H1 (cell line): Measurements from ENCODE around the gene LENG9. TPM values are rescaled to one million over a fixed set of nuclear protein-coding genes. Genes with fewer than 3 reads are reported as not detected.

Source experiments
- CTCF ChIA-PET: fragments of 300-600 bp; sonication (Branson Sonifier 250); formaldehyde crosslinking; loops from one replicate; lab custom pipeline; 2021; ENCODE audit not compliant: partially characterized antibody; lab: Charles Lee
- POLR2A ChIA-PET: fragments of 300-600 bp; sonication (Branson Sonifier 250); formaldehyde crosslinking; loops from one replicate; lab custom pipeline; 2021; ENCODE audit warnings: inconsistent platforms; ENCODE audit not compliant: partially characterized antibody; lab: Charles Lee
- DNase-seq, 2 experiments: peaks; one replicate each; pipeline versions ENCODE4 v3.0.0 to v3.0.0-alpha.2; 2010 to 2022; ENCODE audit warnings: low spot score in 2 of 2, low read depth in 1 of 2, mixed read lengths in 1 of 2
- FAIRE-seq: peaks from 2 replicates; lab custom pipeline; 2011; peaks lifted over from hg19 to GRCh38; lab: Jason Lieb, UNC
- H2AFZ ChIP-seq: 2 replicates; pipeline ENCODE4 v1.8.1; 2012; ENCODE audit warnings: low read length, inconsistent platforms
- H2AK5ac ChIP-seq: 2 replicates; pipeline ENCODE4 v1.6.1; 2013; ENCODE audit warnings: low read depth, low read length
- H2BK120ac ChIP-seq: replicated peaks from 2 replicates; pipeline ENCODE3; 2013; ENCODE audit warnings: low read depth, low read length, inconsistent platforms
- H2BK12ac ChIP-seq: 2 replicates; pipeline ENCODE4 v1.6.1; 2013; ENCODE audit warnings: low read depth, low read length
- H2BK15ac ChIP-seq: 2 replicates; pipeline ENCODE4 v1.6.1; 2013; ENCODE audit warnings: low read length
- H2BK20ac ChIP-seq: 2 replicates; pipeline ENCODE4 v1.6.1; 2013; ENCODE audit warnings: low read length
- H2BK5ac ChIP-seq: 2 replicates; pipeline ENCODE4 v1.6.1; 2013; ENCODE audit warnings: low read depth, low read length
- H3K14ac ChIP-seq: 2 replicates; pipeline ENCODE4 v1.6.1; 2013; ENCODE audit warnings: inconsistent platforms; ENCODE audit not compliant: insufficient read length
- H3K18ac ChIP-seq: 2 replicates; pipeline ENCODE4 v1.6.1; 2013; ENCODE audit warnings: low read length; ENCODE audit errors: extremely low read depth
- H3K23ac ChIP-seq: 2 replicates; pipeline ENCODE4 v1.6.1; 2013; ENCODE audit warnings: inconsistent platforms; ENCODE audit not compliant: insufficient read length
- H3K23me2 ChIP-seq: 2 replicates; pipeline ENCODE4 v1.6.1; 2013; ENCODE audit warnings: low read depth, low read length
- H3K27ac ChIP-seq: 2 replicates; pipeline ENCODE4 v1.6.1; 2011; ENCODE audit warnings: low read depth, low read length, inconsistent platforms
- H3K27me3 ChIP-seq, 4 experiments: replicated peaks in 1 of 4; 1 replicate in 1 of 4; 2 replicates in 3 of 4; pipeline versions ENCODE4 v1.6.1 to v1.8.1; 2011 to 2013; ENCODE audit warnings: low read length in 3 of 4, mild to moderate bottlenecking in 3 of 4, inconsistent platforms in 2 of 4, mixed read lengths in 2 of 4, moderate library complexity in 1 of 4; ENCODE audit not compliant: control insufficient read depth in 3 of 4, insufficient read depth in 3 of 4; ENCODE audit errors: extremely low read depth in 1 of 4
- H3K36me3 ChIP-seq, 4 experiments: 2 replicates each; pipeline versions ENCODE4 v1.6.1 to v1.8.1; 2011 to 2013; ENCODE audit warnings: mild to moderate bottlenecking in 4 of 4, low read length in 3 of 4, moderate library complexity in 2 of 4, control low read depth in 1 of 4, inconsistent platforms in 1 of 4; ENCODE audit not compliant: insufficient read depth in 4 of 4, control insufficient read depth in 2 of 4
- H3K4ac ChIP-seq: replicated peaks from 2 replicates; pipeline ENCODE3; 2013; ENCODE audit warnings: low read length, low read depth, mixed read lengths, inconsistent platforms; ENCODE audit not compliant: insufficient read length
- H3K4me1 ChIP-seq, 4 experiments: replicated peaks in 1 of 4; 1 replicate in 1 of 4; 2 replicates in 3 of 4; pipeline versions ENCODE4 v1.6.1 to v1.8.1; 2011 to 2013; ENCODE audit warnings: low read length in 3 of 4, inconsistent platforms in 2 of 4, mixed read lengths in 1 of 4; ENCODE audit not compliant: insufficient read depth in 4 of 4, control insufficient read depth in 3 of 4
- H3K4me2 ChIP-seq, 2 experiments: 2 replicates each; pipeline versions ENCODE4 v1.6.1 to v1.8.1; 2011 to 2013; ENCODE audit warnings: low read depth in 2 of 2, low read length in 2 of 2, control low read depth in 1 of 2, inconsistent platforms in 1 of 2, mild to moderate bottlenecking in 1 of 2; ENCODE audit not compliant: insufficient read depth in 1 of 2
- H3K4me3 ChIP-seq, 4 experiments: fragments of 200-600, 300-600 bp in 1 of 4; sonication (generic), shearing (Covaris generic), sonication (Bioruptor Twin) in 1 of 4; 2 replicates each; pipeline versions ENCODE4 v1.5.1 to v1.8.1; 2011 to 2016; ENCODE audit warnings: low read length in 4 of 4, low read depth in 3 of 4, control low read depth in 2 of 4, inconsistent platforms in 2 of 4, mild to moderate bottlenecking in 2 of 4, mixed read lengths in 1 of 4, moderate library complexity in 1 of 4; ENCODE audit not compliant: insufficient read depth in 2 of 4; ENCODE audit errors: extremely low read depth in 1 of 4
- H3K56ac ChIP-seq: replicated peaks from 2 replicates; pipeline ENCODE3; 2013; ENCODE audit warnings: low read depth, mild to moderate bottlenecking, mixed read lengths, low read length, inconsistent platforms; ENCODE audit not compliant: insufficient read length
- H3K79me1 ChIP-seq: 2 replicates; pipeline ENCODE4 v1.6.1; 2013; ENCODE audit warnings: low read depth, low read length, control low read depth
- H3K79me2 ChIP-seq, 2 experiments: 2 replicates each; pipeline versions ENCODE4 v1.6.1 to v1.8.1; 2012 to 2013; ENCODE audit warnings: low read length in 2 of 2, mild to moderate bottlenecking in 2 of 2, inconsistent platforms in 1 of 2; ENCODE audit not compliant: insufficient read depth in 2 of 2, control insufficient read depth in 1 of 2
- H3K9ac ChIP-seq, 4 experiments: replicated peaks in 1 of 4; 1 replicate in 1 of 4; 2 replicates in 3 of 4; pipeline versions ENCODE4 v1.6.1 to v1.8.1; 2011 to 2013; ENCODE audit warnings: low read depth in 3 of 4, low read length in 3 of 4, control low read depth in 2 of 4, mild to moderate bottlenecking in 2 of 4, moderate library complexity in 2 of 4, inconsistent platforms in 1 of 4; ENCODE audit errors: extremely low read depth in 1 of 4
- H3K9me3 ChIP-seq, 2 experiments: 2 replicates each; pipeline versions ENCODE4 v1.6.1 to v1.8.1; 2012 to 2013; ENCODE audit warnings: mild to moderate bottlenecking in 2 of 2, moderate library complexity in 2 of 2, control low read depth in 1 of 2, inconsistent platforms in 1 of 2, low read depth in 1 of 2, low read length in 1 of 2, mixed read lengths in 1 of 2; ENCODE audit not compliant: insufficient read depth in 2 of 2
- H4K20me1 ChIP-seq, 2 experiments: replicated peaks in 1 of 2; 2 replicates each; pipeline versions ENCODE3 to v1.8.1; 2011 to 2013; ENCODE audit warnings: inconsistent platforms in 2 of 2, low read length in 2 of 2, mild to moderate bottlenecking in 1 of 2; ENCODE audit not compliant: insufficient read depth in 2 of 2, control insufficient read depth in 1 of 2
- H4K5ac ChIP-seq: 2 replicates; pipeline ENCODE4 v1.6.1; 2013; ENCODE audit warnings: low read length, low read depth, mixed read lengths, inconsistent platforms; ENCODE audit not compliant: insufficient read length
- H4K8ac ChIP-seq: 2 replicates; pipeline ENCODE4 v1.8.0; 2013; ENCODE audit warnings: mild to moderate bottlenecking, moderate library complexity, low read length, inconsistent platforms; ENCODE audit not compliant: insufficient read depth; ENCODE audit errors: extremely low read depth
- H4K91ac ChIP-seq: replicated peaks from 2 replicates; pipeline ENCODE3; 2013; ENCODE audit warnings: low read length, mixed read lengths, inconsistent platforms; ENCODE audit not compliant: insufficient read length
- BACH1 ChIP-seq: IDR thresholded peaks from 2 replicates; pipeline ENCODE4 v1.6.1; 2012; ENCODE audit warnings: low read length, improper control_type of control experiment
- CBX5 ChIP-seq: fragments of 300-800, 300-1000 bp; sonication (generic); IDR thresholded peaks from 2 replicates; pipeline ENCODE4 v1.7.1; 2016; ENCODE audit warnings: antibody characterized with exemption, low read length, low read depth
- GTF2F1 ChIP-seq: IDR thresholded peaks from 2 replicates; pipeline ENCODE4 v1.6.1; 2012; ENCODE audit warnings: low read depth, low read length, improper control_type of control experiment, borderline replicate concordance
- JUND ChIP-seq: IDR thresholded peaks from 2 replicates; pipeline ENCODE4 v1.6.1; 2011; ENCODE audit warnings: mild to moderate bottlenecking, improper control_type of control experiment, low read length
- KDM1A ChIP-seq: fragments of 200-600, 300-600 bp; sonication (generic); IDR thresholded peaks from 2 replicates; pipeline ENCODE4 v1.7.1; 2016; ENCODE audit warnings: mild to moderate bottlenecking, low read length, borderline replicate concordance
- KDM4A ChIP-seq: IDR thresholded peaks from one replicate; pipeline ENCODE4 v1.7.1; 2012; ENCODE audit warnings: low read depth, mild to moderate bottlenecking, moderate library complexity, low read length, inconsistent platforms; ENCODE audit not compliant: severe bottlenecking
- KDM5A ChIP-seq: fragments of 200-600 bp; IDR thresholded peaks from 2 replicates; pipeline ENCODE4 v1.7.1; 2012; ENCODE audit warnings: mild to moderate bottlenecking, low read length, inconsistent platforms, mixed read lengths
- PHF8 ChIP-seq: fragments of 200-600 bp; sonication (generic); conservative IDR thresholded peaks from 2 replicates; pipeline ENCODE4 v1.7.1; 2012; ENCODE audit warnings: low read depth, mild to moderate bottlenecking, inconsistent platforms, low read length, moderate library complexity
- SIX5 ChIP-seq: IDR thresholded peaks from 2 replicates; pipeline ENCODE4 v1.6.1; 2011; ENCODE audit warnings: mild to moderate bottlenecking, low read depth, low read length
- SP1 ChIP-seq: IDR thresholded peaks from 2 replicates; pipeline ENCODE4 v1.6.1; 2011; ENCODE audit warnings: low read depth, low read length
- SP4 ChIP-seq: IDR thresholded peaks from 2 replicates; pipeline ENCODE4 v1.6.1; 2012; ENCODE audit warnings: low read length, inconsistent platforms
- SUZ12 ChIP-seq: fragments of 200-600 bp; sonication (generic); IDR thresholded peaks from 2 replicates; pipeline ENCODE4 v1.6.1; 2012; ENCODE audit warnings: mild to moderate bottlenecking, inconsistent platforms, low read length, moderate library complexity, mixed read lengths
- WGBS, 2 experiments: shearing (Covaris generic) in 1 of 2; methylation state at CpG; one replicate each; pipeline versions ENCODE4 v1.1.6 to v1.1.7; 2013 to 2015; ENCODE audit warnings: low lambda C conversion rate in 2 of 2, mixed read lengths in 2 of 2, inconsistent platforms in 1 of 2, low coverage in 1 of 2, missing lambda C conversion rate in 1 of 2; ENCODE audit not compliant: insufficient replicate concordance in 2 of 2, insufficient coverage in 1 of 2, insufficient read length in 1 of 2; ENCODE audit errors: extremely low coverage in 1 of 2, missing lambda C conversion rate in 1 of 2; 5-methylcytosine and 5-hydroxymethylcytosine counted together
- polyA plus RNA-seq, 7 experiments: library from polyadenylated mRNA; depleted of rRNA in 3 of 7; stranded (reverse) in 5 of 7; unstranded in 2 of 7; fragments of >200 nt in 5 of 7; fragments of 200-250 nt in 2 of 7; gene quantifications; 1 replicate in 5 of 7; 2 replicates in 1 of 7; 4 replicates in 1 of 7; pipeline versions ENCODE4 v1.2.1 to v1.2.3, GENCODE V29; 2011 to 2013; ENCODE audit warnings: missing spikeins in 2 of 7, mixed read lengths in 2 of 7
- total RNA-seq: library from RNA; stranded (reverse); fragmentation: NEBNext Ultra II Directional; extraction: Animal tissue kit (Norgen Biotek cat#: 25700); gene quantifications from 2 replicates; pipeline ENCODE4 v1.2.1, GENCODE V29; 2021
- TF ChIP-seq, protein P1 (sequence below): IDR thresholded peaks from 2 replicates; pipeline ENCODE4 v1.6.1; 2012; ENCODE audit warnings: inconsistent platforms

Gene LENG9
- total and polyA plus RNA-seq, 2 of the 8 experiments (the other 6 are each of a cell fraction or from before 2014, with no cell fraction given) = 1.6 to 3.9 TPM

DNA sequence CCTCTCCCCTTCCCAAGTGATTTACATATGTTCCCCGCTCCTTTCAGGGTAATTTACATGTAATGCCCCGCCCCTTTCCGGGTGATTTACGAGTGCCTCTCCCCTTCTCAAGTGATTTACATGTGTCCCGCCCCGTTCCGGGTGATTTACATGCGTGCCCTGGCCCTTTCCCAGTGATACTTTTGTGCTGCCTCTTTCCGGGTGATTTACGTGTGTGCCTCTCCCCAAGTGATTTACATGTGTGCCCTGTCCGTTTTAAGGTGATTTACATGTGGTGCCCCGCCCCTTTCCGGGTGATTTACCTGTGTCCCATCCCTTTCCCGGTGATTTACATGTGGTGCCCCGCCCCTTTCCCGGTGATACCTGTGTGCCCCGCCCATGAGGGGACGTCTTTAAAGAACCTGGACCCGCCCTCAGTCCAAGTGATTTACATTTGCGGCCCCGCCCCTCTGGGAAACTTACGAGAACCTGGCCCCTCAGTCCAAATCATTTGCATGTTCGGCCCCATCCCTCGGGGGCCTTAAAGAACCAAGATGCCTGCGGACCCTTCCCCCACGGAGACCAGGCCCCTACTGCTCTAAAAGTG, 559 bp upstream of the LENG9 start:
- Histone ChIP-seq H2BK5ac (peak overlapping the region; percentile 94), H2BK15ac (no peak overlapping the region), H4K8ac (peak overlapping the region; percentile 41; the same call in 1 of the 2 replicates), H4K20me1 (peaks cover 0 to 14% of the 10 kb centered on the region in 2 experiments), H4K5ac (peak overlapping the region; percentile 41), H2BK20ac (no peak overlapping the region), H2AFZ (no peak overlapping the region), H4K91ac (no peak overlapping the region), H3K4me3 (peak overlapping the region; percentile 66 to 87 (median 80)), H3K56ac (no peak overlapping the region), H3K9ac (peak overlapping the region in 3 of 4 experiments; percentile 70 to 77 (median 70); a peak in 6 of 7 replicates), H2BK120ac (no peak overlapping the region), H3K79me1 (peaks cover 8% of the 10 kb centered on the region), H3K27ac (peak overlapping the region; percentile 86), H2BK12ac (no peak overlapping the region), H3K9me3 (no peaks in the 10 kb centered on the region), H3K79me2 (peaks cover 0 to 4% of the 10 kb centered on the region in 2 experiments; a peak in 1 of 4 replicates), H3K36me3 (peaks cover 4 to 25% (median 8%) of the 10 kb centered on the region in 4 experiments; a peak in 5 of 8 replicates), H3K4ac (no peak overlapping the region), H3K18ac (peak overlapping the region; percentile 96), H3K23me2 (peaks cover 10% of the 10 kb centered on the region; the same call in 1 of the 2 replicates), H3K4me1 (peaks cover 0 to 8% (median 5%) of the 10 kb centered on the region in 4 experiments; a peak in 5 of 7 replicates), H3K27me3 (peaks cover 0 to 11% (median 5%) of the 10 kb centered on the region in 4 experiments; a peak in 5 of 7 replicates), H3K14ac (no peak overlapping the region), H3K23ac (no peak overlapping the region), H2AK5ac (no peak overlapping the region), H3K4me2 (peak overlapping the region; percentile 35 to 76)
- DNase-seq (peak; percentile 93 to 95), FAIRE-seq (peak; percentile 98)
- WGBS, 2 experiments = 2% methylated on average over 23 of the region's 26 CpGs; no CpG with 5 or more reads in 1 of the 2 experiments
- POLR2A ChIA-PET = interaction anchor here (0.6 to 6.7 kb wide), 10 partner anchors 9 to 696 kb away, joined by 3 to 129 read pairs (median 4); partner anchors contain the start of genes CDC42EP5 and LENG8
- CTCF ChIA-PET = interaction anchor here (1.0 kb wide), 1 partner anchor 875 kb away, joined by 5 read pairs; the partner anchor contains the start of gene KMT5C
- TF ChIP-seq SUZ12 = no peak
- TF ChIP-seq KDM4A = no peak
- TF ChIP-seq JUND = no peak
- TF ChIP-seq CBX5 = no peak
- no peak for TF ChIP-seq SIX5
- peak; percentile 29; the same call in 1 of the 2 replicates for TF ChIP-seq KDM5A
- peak; percentile 53 for TF ChIP-seq SP1
- no peak for TF ChIP-seq GTF2F1
- TF ChIP-seq KDM1A = no peak
- TF ChIP-seq BACH1 = no peak
- TF ChIP-seq, protein P1, sequence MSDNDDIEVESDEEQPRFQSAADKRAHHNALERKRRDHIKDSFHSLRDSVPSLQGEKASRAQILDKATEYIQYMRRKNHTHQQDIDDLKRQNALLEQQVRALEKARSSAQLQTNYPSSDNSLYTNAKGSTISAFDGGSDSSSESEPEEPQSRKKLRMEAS = no peak
- TF ChIP-seq SP4 = peak; percentile 97
- TF ChIP-seq PHF8 = no peak
